Ascending aorta (tissue), 2 donors: ENCODE data around the gene DOHH. TPM values are rescaled to one million over a fixed set of nuclear protein-coding genes. Genes with fewer than 3 reads are reported as not detected.

Source experiments
- DNase-seq, 2 donors: peaks; one replicate each; pipeline ENCODE4 v3.0.0-alpha.2; 2019; ENCODE audit warnings: low spot score in 2 of 2
- H3K27ac ChIP-seq, 2 donors: fragments of 200-600 bp; sonication (generic); one replicate each; pipeline ENCODE4 v1.5.1; 2016 to 2017; ENCODE audit warnings: mild to moderate bottlenecking in 1 of 2
- H3K27me3 ChIP-seq: fragments of 200-600 bp; sonication (generic); one replicate; pipeline ENCODE4 v1.5.1; 2017
- H3K36me3 ChIP-seq, 2 donors: fragments of 200-600 bp; sonication (generic); one replicate each; pipeline ENCODE4 v1.5.1; 2016
- H3K4me1 ChIP-seq, 2 donors: fragments of 200-600 bp; sonication (generic); one replicate each; pipeline ENCODE4 v1.5.1; 2016 to 2017; ENCODE audit warnings: mild to moderate bottlenecking in 1 of 2
- H3K4me3 ChIP-seq, 2 donors: fragments of 200-600 bp; sonication (generic); one replicate each; pipeline ENCODE4 v1.5.1; 2016 to 2017; ENCODE audit warnings: mild to moderate bottlenecking in 1 of 2
- H3K9me3 ChIP-seq, 2 donors: fragments of 200-600 bp; sonication (generic); one replicate each; pipeline ENCODE4 v1.5.1; 2016
- intact Hi-C: fragments of 100-400 bp; cut with DNase I; formaldehyde crosslinking; loops from one replicate; pipeline ENCODE4 v1.15.1; 2023
- total RNA-seq: library from RNA; depleted of rRNA; stranded (reverse); fragments of >200 nt; gene quantifications from one replicate; pipeline ENCODE4 v1.1.0, GENCODE V29; 2016
- TF ChIP-seq, protein P1 (sequence below), 3 experiments: fragments of 200-600 bp in 2 of 3; fragments of 450-650 bp in 1 of 3; sonication (generic) in 2 of 3; IDR thresholded peaks; one replicate each; pipeline ENCODE4 v1.5.1; 2016 to 2019; ENCODE audit warnings: antibody characterized with exemption in 3 of 3, mild to moderate bottlenecking in 1 of 3, moderate library complexity in 1 of 3

Gene DOHH
- total RNA-seq, 1 donor from 2014 or later, result 40.9 TPM

DNA sequence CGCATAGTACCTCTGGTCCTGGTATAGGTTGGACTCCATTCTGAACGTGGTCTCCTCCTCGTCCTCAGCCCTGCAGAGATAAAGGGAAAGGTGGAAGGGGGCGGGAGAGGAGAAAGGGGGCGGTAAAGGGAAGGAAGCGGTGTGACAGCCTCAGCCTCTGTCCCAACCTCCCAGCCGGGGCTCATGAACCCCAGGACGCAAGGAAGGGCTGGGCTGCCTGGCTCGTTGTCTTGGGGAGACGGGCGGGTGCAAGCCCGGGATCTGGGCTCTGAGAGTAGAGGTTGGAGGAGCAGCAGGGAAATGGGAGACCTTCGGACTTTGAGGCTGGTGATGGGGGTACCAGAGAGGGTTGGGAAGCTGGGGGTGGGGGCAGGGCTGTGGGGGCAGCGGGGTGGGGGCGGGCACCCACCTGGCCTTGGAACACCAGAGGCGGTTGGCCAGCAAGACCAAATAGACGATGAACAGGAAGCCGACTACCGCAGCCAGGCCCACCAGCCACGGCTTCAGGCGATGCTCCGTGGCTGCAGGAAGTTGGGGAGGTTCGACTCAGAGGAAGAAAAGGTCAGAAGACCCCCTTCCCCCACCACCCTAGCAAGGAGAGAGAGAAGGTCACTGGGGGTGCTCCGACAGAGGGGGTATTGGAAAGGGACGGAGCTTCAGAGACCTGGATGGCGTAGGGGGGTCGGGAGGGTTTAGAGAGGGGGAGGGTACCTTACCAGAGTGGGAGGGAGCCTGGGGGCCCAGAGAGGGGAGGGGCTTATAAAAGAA lies 21.9 kb downstream of the DOHH start:
- intact Hi-C loops, result no loop called here
- Histone ChIP-seq H3K4me1 (no peaks in the 10 kb centered on the region), H3K9me3 (no peaks in the 10 kb centered on the region), H3K27ac (no peak overlapping the region), H3K4me3 (no peak overlapping the region), H3K27me3 (peaks cover 2% of the 10 kb centered on the region), H3K36me3 (no peaks in the 10 kb centered on the region)
- TF ChIP-seq, protein P1, sequence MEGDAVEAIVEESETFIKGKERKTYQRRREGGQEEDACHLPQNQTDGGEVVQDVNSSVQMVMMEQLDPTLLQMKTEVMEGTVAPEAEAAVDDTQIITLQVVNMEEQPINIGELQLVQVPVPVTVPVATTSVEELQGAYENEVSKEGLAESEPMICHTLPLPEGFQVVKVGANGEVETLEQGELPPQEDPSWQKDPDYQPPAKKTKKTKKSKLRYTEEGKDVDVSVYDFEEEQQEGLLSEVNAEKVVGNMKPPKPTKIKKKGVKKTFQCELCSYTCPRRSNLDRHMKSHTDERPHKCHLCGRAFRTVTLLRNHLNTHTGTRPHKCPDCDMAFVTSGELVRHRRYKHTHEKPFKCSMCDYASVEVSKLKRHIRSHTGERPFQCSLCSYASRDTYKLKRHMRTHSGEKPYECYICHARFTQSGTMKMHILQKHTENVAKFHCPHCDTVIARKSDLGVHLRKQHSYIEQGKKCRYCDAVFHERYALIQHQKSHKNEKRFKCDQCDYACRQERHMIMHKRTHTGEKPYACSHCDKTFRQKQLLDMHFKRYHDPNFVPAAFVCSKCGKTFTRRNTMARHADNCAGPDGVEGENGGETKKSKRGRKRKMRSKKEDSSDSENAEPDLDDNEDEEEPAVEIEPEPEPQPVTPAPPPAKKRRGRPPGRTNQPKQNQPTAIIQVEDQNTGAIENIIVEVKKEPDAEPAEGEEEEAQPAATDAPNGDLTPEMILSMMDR (IDR thresholded peaks at IDR 0.05), result no peak
- DNase-seq, result no peak

DNA sequence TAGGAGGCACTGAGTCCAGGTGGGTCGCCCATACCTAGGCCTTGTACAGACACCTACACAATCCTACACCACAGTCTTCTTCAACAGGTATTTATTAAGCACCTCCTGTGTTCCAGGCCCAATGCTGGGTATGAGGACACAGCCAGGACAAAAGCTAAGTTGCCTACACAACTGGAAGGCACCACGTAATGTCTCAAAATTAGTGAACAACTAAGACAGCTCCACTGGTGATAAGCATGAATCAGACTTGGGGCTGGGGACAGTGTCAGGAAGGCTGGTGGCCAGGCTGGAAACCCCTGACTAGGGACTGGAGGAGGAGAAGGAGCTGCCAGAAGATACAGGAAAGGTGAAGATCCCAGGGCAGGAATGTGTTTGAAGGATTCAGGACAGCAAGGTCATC lies 22.5 kb downstream of the DOHH start:
- H3K27me3 ChIP-seq, result peaks cover 2% of the 10 kb centered on the region
- no peak for DNase-seq
- H3K9me3 ChIP-seq, result no peaks in the 10 kb centered on the region
- TF ChIP-seq, protein P1 (IDR thresholded peaks at IDR 0.05), result no peak
- H3K27ac ChIP-seq, result no peak overlapping the region
- H3K4me3 ChIP-seq, result no peak overlapping the region
- H3K36me3 ChIP-seq, result no peaks in the 10 kb centered on the region
- intact Hi-C loops, result no loop called here
- H3K4me1 ChIP-seq, result no peaks in the 10 kb centered on the region

DNA sequence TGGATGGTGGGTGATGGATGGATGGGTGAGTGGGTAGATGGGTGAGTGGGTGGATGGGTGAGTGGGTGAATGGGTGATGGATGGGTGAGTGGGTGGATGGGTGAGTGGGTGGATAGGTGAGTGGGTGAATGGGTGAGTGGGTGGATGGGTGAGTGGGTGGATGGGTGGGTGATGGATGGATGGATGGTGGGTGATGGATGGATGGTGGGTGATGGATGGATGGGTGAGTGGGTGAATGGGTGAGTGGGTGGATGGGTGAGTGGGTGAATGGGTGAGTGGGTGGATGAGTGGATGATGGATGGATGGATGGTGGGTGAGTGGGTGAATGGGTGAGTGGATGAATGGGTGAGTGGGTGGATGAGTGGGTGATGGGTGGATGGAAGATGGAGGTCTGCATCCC lies 23.0 kb downstream of the DOHH start:
- Histone ChIP-seq H3K27me3 (peaks cover 2% of the 10 kb centered on the region), H3K4me1 (peaks cover 0 to 4% of the 10 kb centered on the region in 2 donors), H3K4me3 (no peak overlapping the region), H3K36me3 (no peaks in the 10 kb centered on the region), H3K27ac (no peak overlapping the region), H3K9me3 (no peaks in the 10 kb centered on the region)
- TF ChIP-seq, protein P1 (IDR thresholded peaks at IDR 0.05), result no peak
- DNase-seq, result no peak
- intact Hi-C loops, result no loop called here

DNA sequence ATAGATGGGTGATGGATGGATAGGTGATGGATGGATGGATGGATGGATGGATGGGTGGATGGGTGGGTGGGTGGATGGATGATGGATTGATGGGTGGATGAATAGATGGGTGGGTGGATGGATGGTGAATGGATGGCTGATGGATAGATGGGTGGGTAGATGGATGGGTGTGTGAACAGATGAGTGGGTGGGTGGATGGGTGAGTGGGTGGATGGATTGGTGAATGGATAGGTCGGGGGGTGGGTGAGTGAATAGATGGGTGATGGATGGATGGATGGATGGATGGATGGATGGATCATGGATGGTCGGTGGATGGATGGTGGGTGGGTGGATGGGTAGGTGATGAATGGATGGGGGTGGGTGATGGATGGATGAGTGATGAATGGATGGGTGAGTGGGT lies 23.6 kb downstream of the DOHH start:
- intact Hi-C loops, result no loop called here
- TF ChIP-seq, protein P1 (IDR thresholded peaks at IDR 0.05), result no peak
- Histone ChIP-seq H3K4me1 (peaks cover 0 to 9% of the 10 kb centered on the region in 2 donors), H3K4me3 (no peak overlapping the region), H3K27ac (no peak overlapping the region), H3K9me3 (no peaks in the 10 kb centered on the region), H3K27me3 (peaks cover 2% of the 10 kb centered on the region), H3K36me3 (no peaks in the 10 kb centered on the region)
- DNase-seq, result no peak

DNA sequence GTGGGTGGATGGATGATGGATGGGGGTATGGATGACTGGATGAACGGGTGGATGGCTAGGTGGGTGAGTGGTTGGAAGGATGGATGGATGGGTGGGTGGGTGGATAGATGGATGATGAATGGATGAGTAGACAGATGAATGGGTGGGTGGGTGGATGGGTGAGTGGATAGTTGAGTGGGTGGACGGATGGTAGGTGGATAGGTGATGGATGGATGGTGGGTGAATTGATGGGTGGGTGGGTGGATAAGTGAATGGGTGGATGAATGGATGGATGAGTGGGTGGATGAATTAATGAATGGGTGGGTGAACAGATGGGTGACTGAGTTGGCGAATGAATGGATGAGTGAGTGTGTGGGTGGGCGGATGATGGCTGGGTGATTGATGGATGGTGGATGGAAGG lies 25.0 kb downstream of the DOHH start:
- no peak for DNase-seq
- H3K27ac ChIP-seq, result no peak overlapping the region
- peaks cover 0 to 11% of the 10 kb centered on the region in 2 donors for H3K4me1 ChIP-seq
- H3K36me3 ChIP-seq, result no peaks in the 10 kb centered on the region
- no peaks in the 10 kb centered on the region for H3K27me3 ChIP-seq
- TF ChIP-seq, protein P1 (IDR thresholded peaks at IDR 0.05), result no peak
- intact Hi-C loops, result no loop called here
- no peak overlapping the region for H3K4me3 ChIP-seq
- no peaks in the 10 kb centered on the region for H3K9me3 ChIP-seq
